HG02623 (cell line): ENCODE measurements around the gene SRSF7.
"Not testable (repeated sequence)": the region's sequence is repeated elsewhere in the genome, so short reads cannot be mapped to it uniquely, and the experiment has no call there.

Experiments used
- ATAC-seq: cut with Tn5 transposase; IDR thresholded peaks from one replicate; pipeline ENCODE4 v1.9.1; 2021; ENCODE audit warnings: moderate library complexity; ENCODE audit not compliant: unreplicated experiment

SRSF7 gene

GRCh38 chr2:38750891-38751595 lies at the start of gene SRSF7:
TSS of gene SRSF7 (minus strand) at chr2:38751361. CDS start at chr2:38751256, 105 bp downstream.
- ATAC-seq = peak; percentile 72

- ATAC-seq = no peak
Measured at GRCh38 chr2:38797953-38798352, 46.8 kb upstream of the SRSF7 start.

GRCh38 chr2:38797250-38797676 lies 46.1 kb upstream of the SRSF7 start:
- ATAC-seq = no peak

- ATAC-seq = not testable (repeated sequence)
Measured at GRCh38 chr2:38795016-38795415, 43.9 kb upstream of the SRSF7 start.

- no peak for ATAC-seq
Measured at GRCh38 chr2:38794235-38794946, 43.2 kb upstream of the SRSF7 start.

GRCh38 chr2:38793511-38793910 lies 42.4 kb upstream of the SRSF7 start:
- no peak for ATAC-seq

- no peak for ATAC-seq
Measured at GRCh38 chr2:38792751-38793150, 41.6 kb upstream of the SRSF7 start.

GRCh38 chr2:38792321-38792720 lies 41.2 kb upstream of the SRSF7 start:
- ATAC-seq = not testable (repeated sequence)

- ATAC-seq = no peak
Measured at GRCh38 chr2:38791744-38792143, 40.6 kb upstream of the SRSF7 start.

GRCh38 chr2:38789691-38790090 lies 38.5 kb upstream of the SRSF7 start:
- ATAC-seq = no peak

GRCh38 chr2:38788306-38788705 lies 37.1 kb upstream of the SRSF7 start:
- ATAC-seq = no peak

GRCh38 chr2:38783586-38783985 lies 32.4 kb upstream of the SRSF7 start:
- ATAC-seq = no peak

GRCh38 chr2:38778687-38779082 lies 27.5 kb upstream of the SRSF7 start:
- no peak for ATAC-seq

- no peak for ATAC-seq
Measured at GRCh38 chr2:38776531-38776930, 25.4 kb upstream of the SRSF7 start.

GRCh38 chr2:38775921-38776225 lies 24.7 kb upstream of the SRSF7 start:
- ATAC-seq = no peak

- no peak for ATAC-seq
Measured at GRCh38 chr2:38775097-38775920, 24.1 kb upstream of the SRSF7 start.

GRCh38 chr2:38771632-38772031 lies 20.5 kb upstream of the SRSF7 start:
- no peak for ATAC-seq

- ATAC-seq = no peak
Measured at GRCh38 chr2:38765551-38765950, 14.4 kb upstream of the SRSF7 start.

- no peak for ATAC-seq
Measured at GRCh38 chr2:38765149-38765548, 14.0 kb upstream of the SRSF7 start.

- ATAC-seq = no peak
Measured at GRCh38 chr2:38763728-38764127, 12.6 kb upstream of the SRSF7 start.

- no peak for ATAC-seq
Measured at GRCh38 chr2:38763228-38763627, 12.1 kb upstream of the SRSF7 start.

- not testable (repeated sequence) for ATAC-seq
Measured at GRCh38 chr2:38755891-38756290, 4.7 kb upstream of the SRSF7 start.
